ENCODE data around the gene GLG1.
"Not testable (repeated sequence)": the region's sequence is repeated elsewhere in the genome, so short reads cannot be mapped to it uniquely, and the experiment has no call there.

DNA sequence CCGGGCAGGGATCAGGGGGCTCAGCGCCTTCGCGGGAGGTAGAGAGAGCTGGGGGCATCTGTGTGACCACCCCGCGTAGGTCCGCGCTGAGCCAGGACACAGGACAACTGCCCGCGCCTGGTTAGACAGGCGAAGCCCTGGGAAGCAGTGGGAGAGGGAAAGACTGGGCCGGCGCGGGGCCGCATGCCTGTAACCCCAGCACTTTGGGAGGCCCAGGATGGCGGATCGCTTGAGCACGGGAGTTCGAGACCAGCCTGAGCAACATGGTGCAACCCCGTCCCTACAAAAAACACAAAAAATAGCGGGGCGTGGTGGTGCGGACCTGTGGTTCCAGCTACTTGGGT is 199.6 kb downstream of the GLG1 start:
- TF ChIP-seq, protein P1, sequence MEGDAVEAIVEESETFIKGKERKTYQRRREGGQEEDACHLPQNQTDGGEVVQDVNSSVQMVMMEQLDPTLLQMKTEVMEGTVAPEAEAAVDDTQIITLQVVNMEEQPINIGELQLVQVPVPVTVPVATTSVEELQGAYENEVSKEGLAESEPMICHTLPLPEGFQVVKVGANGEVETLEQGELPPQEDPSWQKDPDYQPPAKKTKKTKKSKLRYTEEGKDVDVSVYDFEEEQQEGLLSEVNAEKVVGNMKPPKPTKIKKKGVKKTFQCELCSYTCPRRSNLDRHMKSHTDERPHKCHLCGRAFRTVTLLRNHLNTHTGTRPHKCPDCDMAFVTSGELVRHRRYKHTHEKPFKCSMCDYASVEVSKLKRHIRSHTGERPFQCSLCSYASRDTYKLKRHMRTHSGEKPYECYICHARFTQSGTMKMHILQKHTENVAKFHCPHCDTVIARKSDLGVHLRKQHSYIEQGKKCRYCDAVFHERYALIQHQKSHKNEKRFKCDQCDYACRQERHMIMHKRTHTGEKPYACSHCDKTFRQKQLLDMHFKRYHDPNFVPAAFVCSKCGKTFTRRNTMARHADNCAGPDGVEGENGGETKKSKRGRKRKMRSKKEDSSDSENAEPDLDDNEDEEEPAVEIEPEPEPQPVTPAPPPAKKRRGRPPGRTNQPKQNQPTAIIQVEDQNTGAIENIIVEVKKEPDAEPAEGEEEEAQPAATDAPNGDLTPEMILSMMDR (IDR thresholded peaks at IDR 0.05; ENCODE audit: low read depth, low read length): not testable (repeated sequence)
- TF ChIP-seq, protein P2, sequence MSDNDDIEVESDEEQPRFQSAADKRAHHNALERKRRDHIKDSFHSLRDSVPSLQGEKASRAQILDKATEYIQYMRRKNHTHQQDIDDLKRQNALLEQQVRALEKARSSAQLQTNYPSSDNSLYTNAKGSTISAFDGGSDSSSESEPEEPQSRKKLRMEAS (IDR thresholded peaks at IDR 0.05; ENCODE audit: low read depth, low read length): not testable (repeated sequence)

Measured in NB4 (cell line).